Activated B cell treated with CpG ODN at 0.5 μM for 24 hours (primary cell): ENCODE results near the gene AP2A2. TPM values are rescaled to one million over a fixed set of nuclear protein-coding genes. Genes with fewer than 3 reads are reported as not detected.
"Not testable (repeated sequence)": the region's sequence is repeated elsewhere in the genome, so short reads cannot be mapped to it uniquely, and the experiment has no call there.

ENCODE experiments used
- ATAC-seq: fragments of 200-7000 bp; cut with Tn5 transposase; one replicate; pipeline ENCODE4 v1.10.0; 2021; ENCODE audit warnings: low read depth, mild to moderate bottlenecking, moderate library complexity
- CTCF ChIA-PET: fragments of 350-600 bp; sonication (Branson Sonifier 250); formaldehyde crosslinking; loops from one replicate; lab custom pipeline; 2021; ENCODE audit warnings: antibody characterized with exemption; lab: Charles Lee
- POLR2A ChIA-PET: fragments of 350-600 bp; sonication (Branson Sonifier 250); formaldehyde crosslinking; loops from one replicate; lab custom pipeline; 2021; ENCODE audit warnings: antibody characterized with exemption; lab: Charles Lee
- DNase-seq: peaks from one replicate; pipeline ENCODE4 v3.0.0; 2022
- H3K27ac Mint-ChIP-seq: one replicate; pipeline ENCODE4 v1.8.0; 2020; ENCODE audit warnings: mixed read lengths
- H3K27me3 Mint-ChIP-seq: one replicate; pipeline ENCODE4 v1.8.0; 2021; ENCODE audit warnings: mixed read lengths
- H3K36me3 Mint-ChIP-seq: one replicate; pipeline ENCODE4 v1.8.0; 2021; ENCODE audit warnings: low read depth, mixed read lengths
- H3K4me1 Mint-ChIP-seq: one replicate; pipeline ENCODE4 v1.8.0; 2021; ENCODE audit warnings: mixed read lengths
- H3K4me3 Mint-ChIP-seq: one replicate; pipeline ENCODE4 v1.8.0; 2020; ENCODE audit warnings: mild to moderate bottlenecking, mixed read lengths
- H3K9me3 Mint-ChIP-seq: one replicate; pipeline ENCODE4 v1.8.0; 2020; ENCODE audit warnings: mixed read lengths
- CTCF ChIP-seq: fragments of 200-600 bp; IDR thresholded peaks from one replicate; pipeline ENCODE4 v1.8.0; 2022; ENCODE audit warnings: antibody characterized with exemption, mild to moderate bottlenecking
- intact Hi-C: fragments of 100-400 bp; cut with micrococcal nuclease; formaldehyde crosslinking; loops from one replicate; pipeline ENCODE4 v1.15.1; 2024
- total RNA-seq: library from RNA; stranded (reverse); gene quantifications from 2 replicates; pipeline ENCODE4 v1.2.3, GENCODE V29; 2022

Gene AP2A2
- total RNA-seq, 1 donor from 2014 or later, result 49.6 TPM

- ATAC-seq (no peak), DNase-seq (no peak)
- CTCF ChIA-PET, result no interaction called here
- H3K27me3 Mint-ChIP-seq, result no peaks in the 10 kb centered on the region
- no peak overlapping the region for H3K4me3 Mint-ChIP-seq
- TF ChIP-seq CTCF, result no peak
- H3K36me3 Mint-ChIP-seq, result peaks cover 40% of the 10 kb centered on the region
- H3K4me1 Mint-ChIP-seq, result peaks cover 25% of the 10 kb centered on the region
- intact Hi-C loops, result no loop called here
- H3K9me3 Mint-ChIP-seq, result no peaks in the 10 kb centered on the region
- POLR2A ChIA-PET, result no interaction called here
- peak overlapping the region; percentile 65 for H3K27ac Mint-ChIP-seq
These were observed 29.7 kb downstream of the AP2A2 start for GRCh38 chr11:955154-956063.

DNA sequence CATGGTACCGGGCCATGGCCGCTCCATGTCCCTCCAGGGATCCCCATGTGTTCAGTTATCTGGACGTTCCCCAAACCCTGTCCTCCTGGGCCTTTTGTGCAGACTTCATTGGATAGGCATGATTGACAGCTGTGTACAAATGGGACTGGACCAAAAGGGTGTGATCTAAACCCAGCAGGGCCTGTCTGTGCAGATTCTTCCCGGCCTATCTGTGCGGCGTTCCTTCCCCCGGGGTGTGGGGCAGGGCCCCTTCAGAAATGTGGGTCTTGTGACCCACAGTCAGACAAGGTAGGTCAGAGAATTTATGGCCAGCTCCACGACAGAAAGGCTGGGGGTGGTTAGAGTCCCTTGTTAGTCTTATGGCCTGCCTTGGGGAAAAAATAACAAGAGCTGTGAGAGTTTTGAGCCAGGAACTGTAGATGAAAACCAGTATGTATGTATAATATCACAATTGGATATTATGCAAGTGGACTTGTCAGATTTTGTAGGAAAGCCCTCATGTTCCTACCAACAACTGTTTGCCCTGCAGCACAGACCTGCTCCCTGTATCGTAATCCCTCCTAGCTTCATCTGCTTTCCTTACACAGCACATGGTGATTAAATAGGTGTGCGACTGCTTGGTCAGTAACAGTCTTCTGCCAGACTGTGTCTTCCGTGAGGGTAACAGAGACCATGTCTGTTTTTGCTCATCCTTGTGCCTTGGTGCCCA lies 31.7 kb downstream of the AP2A2 start:
- no peak for TF ChIP-seq CTCF
- ATAC-seq (no peak), DNase-seq (no peak)
- no peaks in the 10 kb centered on the region for H3K9me3 Mint-ChIP-seq
- ChIA-PET POLR2A (no interaction called here), CTCF (no interaction called here)
- H3K36me3 Mint-ChIP-seq, result peaks cover 51% of the 10 kb centered on the region
- intact Hi-C loops, result no loop called here
- no peaks in the 10 kb centered on the region for H3K27me3 Mint-ChIP-seq
- no peak overlapping the region for H3K4me3 Mint-ChIP-seq
- peaks cover 25% of the 10 kb centered on the region for H3K4me1 Mint-ChIP-seq
- H3K27ac Mint-ChIP-seq, result no peak overlapping the region

DNA sequence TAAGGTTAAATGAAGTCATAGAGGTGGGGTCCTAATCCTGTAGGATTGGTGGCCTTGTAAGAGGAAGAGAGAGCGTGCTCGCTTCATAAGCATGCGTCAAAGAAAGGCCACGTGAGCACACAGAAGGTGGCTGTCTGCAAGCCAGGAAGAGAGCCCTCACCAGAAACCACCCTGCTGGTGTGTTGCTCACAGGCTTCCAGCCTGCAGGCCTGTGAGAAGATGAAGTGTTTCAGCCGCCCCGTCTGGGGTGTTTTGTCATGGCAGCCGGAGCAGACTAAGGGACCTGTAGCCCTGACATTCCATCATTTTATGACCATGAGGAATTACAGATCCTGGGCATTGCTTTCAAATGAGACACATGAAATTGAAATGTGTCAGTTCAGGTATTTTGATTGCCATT lies 32.4 kb downstream of the AP2A2 start:
- Mint-ChIP-seq H3K27me3 (no peaks in the 10 kb centered on the region), H3K4me3 (no peak overlapping the region), H3K4me1 (peaks cover 23% of the 10 kb centered on the region), H3K9me3 (no peaks in the 10 kb centered on the region), H3K36me3 (peaks cover 49% of the 10 kb centered on the region), H3K27ac (no peak overlapping the region)
- TF ChIP-seq CTCF, result no peak
- POLR2A ChIA-PET, result no interaction called here
- CTCF ChIA-PET, result no interaction called here
- intact Hi-C loops, result no loop called here
- ATAC-seq, result no peak
- DNase-seq, result no peak

DNA sequence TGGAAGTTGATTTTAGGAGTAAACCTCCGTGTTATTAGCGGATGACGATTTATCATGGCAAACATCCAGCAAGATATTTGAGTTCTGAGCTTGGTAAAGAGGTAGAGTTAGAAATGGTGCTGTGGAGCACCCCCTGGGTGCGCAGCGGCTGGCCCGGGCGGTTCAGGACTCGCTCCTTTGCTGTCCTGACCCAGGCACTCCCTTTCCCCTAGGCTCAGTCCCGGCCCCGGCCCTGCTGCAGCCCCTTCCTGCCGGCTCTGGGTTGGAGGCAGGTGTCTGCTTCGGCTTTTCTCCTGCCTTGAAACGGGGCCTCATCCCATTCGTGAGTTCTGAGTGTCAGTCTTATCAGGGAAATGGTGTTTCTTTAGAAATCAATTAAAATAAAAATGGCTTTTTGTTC lies 33.4 kb downstream of the AP2A2 start:
- Mint-ChIP-seq H3K4me3 (no peak overlapping the region), H3K9me3 (no peaks in the 10 kb centered on the region), H3K27me3 (no peaks in the 10 kb centered on the region), H3K27ac (no peak overlapping the region), H3K4me1 (peaks cover 20% of the 10 kb centered on the region), H3K36me3 (peaks cover 56% of the 10 kb centered on the region)
- ATAC-seq (no peak), DNase-seq (no peak)
- no peak for TF ChIP-seq CTCF
- CTCF ChIA-PET, result no interaction called here
- POLR2A ChIA-PET, result no interaction called here
- intact Hi-C loops, result no loop called here

DNA sequence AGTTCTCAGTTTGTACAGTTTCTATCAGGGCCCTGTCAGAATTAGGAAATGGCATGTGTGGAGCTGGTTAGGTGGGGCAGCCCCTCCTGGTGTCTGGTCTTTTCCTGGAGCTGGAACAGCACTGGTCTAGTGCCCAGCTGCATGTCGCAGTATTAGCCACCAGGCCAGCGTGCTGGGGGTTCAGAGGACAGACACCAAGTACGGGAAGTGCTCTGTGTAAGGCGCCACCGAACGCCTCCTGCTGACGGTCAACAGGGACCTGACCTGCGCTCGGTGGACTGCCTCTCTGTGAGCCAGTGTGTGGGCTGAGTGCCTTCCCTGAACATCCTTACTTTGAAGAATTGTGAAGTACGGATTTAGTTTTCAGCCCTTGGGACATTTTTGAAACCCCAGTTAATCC lies 33.9 kb downstream of the AP2A2 start:
- ATAC-seq (no peak), DNase-seq (no peak)
- peaks cover 61% of the 10 kb centered on the region for H3K36me3 Mint-ChIP-seq
- no peak overlapping the region for H3K27ac Mint-ChIP-seq
- ChIA-PET CTCF (no interaction called here), POLR2A (no interaction called here)
- intact Hi-C loops, result no loop called here
- no peak for TF ChIP-seq CTCF
- no peaks in the 10 kb centered on the region for H3K9me3 Mint-ChIP-seq
- H3K4me1 Mint-ChIP-seq, result peaks cover 15% of the 10 kb centered on the region
- no peak overlapping the region for H3K4me3 Mint-ChIP-seq
- H3K27me3 Mint-ChIP-seq, result no peaks in the 10 kb centered on the region

DNA sequence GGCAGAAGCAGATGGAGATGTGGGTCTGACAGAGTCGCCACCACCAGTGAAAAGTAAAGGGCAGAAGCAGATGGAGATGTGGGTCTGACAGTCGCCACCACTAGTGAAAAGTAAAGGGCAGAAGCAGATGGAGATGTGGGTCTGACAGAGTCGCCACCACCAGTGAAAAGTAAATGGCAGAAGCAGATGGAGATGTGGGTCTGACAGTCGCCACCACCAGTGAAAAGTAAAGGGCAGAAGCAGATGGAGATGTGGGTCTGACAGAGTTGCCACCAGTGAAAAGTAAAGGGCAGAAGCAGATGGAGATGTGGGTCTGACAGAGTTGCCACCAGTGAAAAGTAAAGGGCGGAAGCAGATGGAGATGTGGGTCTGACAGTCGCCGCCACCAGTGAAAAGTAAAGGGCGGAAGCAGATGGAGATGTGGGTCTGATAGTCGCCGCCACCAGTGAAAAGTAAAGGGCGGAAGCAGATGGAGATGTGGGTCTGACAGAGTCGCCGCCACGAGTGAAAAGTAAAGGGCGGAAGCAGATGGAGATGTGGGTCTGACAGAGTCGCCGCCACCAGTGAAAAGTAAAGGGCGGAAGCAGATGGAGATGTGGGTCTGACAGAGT lies 35.7 kb downstream of the AP2A2 start:
- H3K27ac Mint-ChIP-seq, H3K27me3 Mint-ChIP-seq, DNase-seq, intact Hi-C loops, H3K4me1 Mint-ChIP-seq, H3K9me3 Mint-ChIP-seq, CTCF ChIA-PET, POLR2A ChIA-PET, ATAC-seq, H3K4me3 Mint-ChIP-seq: not testable (repeated sequence)
- H3K36me3 Mint-ChIP-seq, result peaks cover 68% of the 10 kb centered on the region
